HPDE6-E6E7 (cell line): ENCODE measurements around the gene SETBP1.
A peak's percentile ranks its signal among the peaks of the same experiment; 100 is the strongest.

Experiments
- DNase-seq: peaks from one replicate; pipeline ENCODE4 v3.0.0; 2011; ENCODE audit warnings: missing footprints; ENCODE audit errors: extremely low spot score

The SETBP1 gene

DNA sequence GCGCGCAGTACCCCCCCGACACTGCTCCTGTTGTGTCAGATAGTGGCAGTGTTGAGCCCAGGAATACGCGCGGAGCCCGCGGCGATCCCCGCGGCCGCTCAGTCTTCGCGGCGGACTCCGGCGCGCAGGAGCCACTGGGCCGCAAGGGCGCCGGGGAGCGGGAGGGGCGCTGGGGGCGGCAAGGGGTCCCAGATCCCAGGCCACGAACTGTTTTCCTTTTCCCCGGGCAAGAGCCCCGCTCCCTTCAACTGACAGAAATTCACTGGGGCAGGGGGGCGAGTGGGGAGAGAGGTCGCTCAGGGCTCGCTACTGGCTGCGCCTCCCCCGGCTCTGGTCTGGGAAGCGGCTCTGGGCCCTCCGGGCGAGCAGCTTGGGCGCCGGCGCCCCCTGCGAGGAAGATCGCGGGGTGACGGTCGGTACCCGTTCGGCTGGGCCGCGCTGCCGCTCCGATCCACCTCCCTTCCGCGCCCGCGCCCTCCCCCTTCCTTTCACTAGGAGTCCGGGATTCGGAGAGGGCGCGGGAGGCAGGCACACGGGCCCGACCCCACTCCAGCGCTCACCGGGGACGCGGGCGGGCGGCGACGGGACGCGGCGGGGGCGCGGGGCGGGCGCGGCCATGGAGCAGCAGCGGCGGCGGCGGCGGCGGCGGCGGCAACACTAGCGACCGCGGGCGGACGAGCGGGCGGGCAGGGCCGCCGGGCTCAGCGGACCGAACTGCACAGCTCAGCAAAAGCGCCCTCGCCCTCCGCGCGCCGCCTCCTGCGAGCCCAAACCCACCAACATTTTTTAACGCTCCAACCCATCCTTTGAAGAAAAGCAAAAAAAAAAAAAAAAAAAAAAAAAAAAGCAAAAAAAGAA, 1.4 kb upstream of the SETBP1 start:
- peak; percentile 87 for DNase-seq

DNA sequence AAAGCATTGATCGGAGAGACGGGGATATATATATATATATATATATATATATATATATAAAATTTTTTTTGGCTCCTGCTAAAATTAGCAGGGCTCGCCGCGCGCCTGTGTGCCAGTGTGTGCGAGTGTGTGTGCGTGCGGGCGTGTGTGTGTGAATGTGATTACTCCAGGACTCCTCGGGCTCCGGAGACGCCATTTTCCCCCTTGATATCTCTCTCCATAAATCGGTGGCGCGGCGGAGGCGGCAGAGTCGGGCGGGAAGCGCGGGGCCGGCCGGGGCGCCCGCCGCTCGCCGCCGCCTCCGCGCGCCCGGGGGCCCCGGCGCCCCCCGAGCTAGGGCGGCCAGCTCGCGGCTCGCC, 795 bp upstream of the SETBP1 start:
- no peak for DNase-seq

DNA sequence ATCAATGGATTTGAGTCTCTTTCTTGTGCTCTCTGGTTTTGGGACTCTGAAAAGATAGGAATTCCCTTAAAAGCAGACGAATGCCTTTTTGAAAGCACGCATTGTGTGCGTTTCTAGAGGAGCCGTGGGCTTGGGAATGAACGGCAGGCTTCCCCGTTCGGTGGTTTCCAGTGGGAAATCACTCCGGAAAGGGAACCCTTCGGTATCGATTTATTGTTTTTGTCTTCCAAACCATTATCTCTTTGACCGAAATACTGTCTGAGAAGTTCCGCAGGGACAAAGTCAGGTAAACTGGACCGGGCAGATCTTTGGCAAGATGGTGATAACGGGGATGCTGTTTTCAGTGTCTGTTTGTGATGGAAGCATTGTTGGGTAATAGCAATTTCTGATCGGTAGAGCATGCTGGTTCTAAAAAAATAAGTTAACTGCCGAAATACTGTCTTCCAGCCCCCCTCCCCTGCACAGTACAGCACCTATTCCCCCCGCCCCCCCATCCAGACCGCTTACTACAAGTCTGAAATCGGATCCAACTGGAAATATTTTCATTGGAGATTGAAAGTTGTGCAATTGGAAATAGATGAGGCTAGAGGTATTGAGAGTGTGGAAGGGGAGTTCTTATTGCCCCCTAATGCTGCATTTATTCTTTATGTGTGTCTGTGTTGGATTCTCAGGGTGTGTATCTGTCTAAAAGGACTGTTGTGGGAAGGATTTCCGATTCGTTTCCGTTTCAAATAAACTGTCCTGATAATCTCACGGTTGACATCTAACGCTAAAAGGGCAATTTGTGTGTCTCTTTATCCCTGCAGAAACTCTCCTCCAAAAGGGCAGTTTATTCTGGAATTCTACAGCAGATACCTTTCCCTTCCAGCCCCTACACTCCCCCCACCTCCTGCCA, 635 bp downstream of the SETBP1 start:
- DNase-seq: no peak

DNA sequence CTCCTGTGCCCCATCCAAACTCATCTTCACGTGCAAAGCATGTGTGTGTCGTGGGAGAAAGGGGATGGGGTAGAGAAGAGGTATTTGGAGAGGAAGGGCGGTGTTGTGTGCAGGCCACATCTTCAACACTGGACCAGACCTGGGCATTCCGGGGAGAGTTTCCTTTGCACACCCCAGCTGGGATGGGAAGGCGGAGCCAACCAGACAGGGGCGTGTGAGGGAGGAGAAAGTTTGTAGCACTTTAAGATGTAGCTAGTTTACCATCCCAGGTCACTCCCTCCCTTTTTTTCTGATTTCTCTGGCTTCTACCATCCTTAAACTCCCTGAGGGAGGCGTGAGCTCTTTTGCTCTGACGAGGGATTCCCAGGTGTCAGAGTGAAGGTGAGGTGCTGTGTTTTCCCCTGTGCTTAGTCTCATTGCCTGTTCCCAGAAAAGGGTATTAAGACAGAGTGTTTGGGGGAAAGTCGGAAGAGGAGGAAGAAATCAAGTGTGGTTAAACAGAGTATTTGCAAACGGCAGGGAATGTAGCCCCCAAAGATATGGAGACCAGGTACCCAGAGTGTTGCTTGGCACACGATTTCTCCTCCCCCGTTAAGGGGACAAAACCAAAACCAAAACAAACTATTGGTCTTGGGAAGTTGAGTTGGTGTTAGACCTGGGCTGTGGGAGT, 1.6 kb downstream of the SETBP1 start:
- DNase-seq: no peak

DNA sequence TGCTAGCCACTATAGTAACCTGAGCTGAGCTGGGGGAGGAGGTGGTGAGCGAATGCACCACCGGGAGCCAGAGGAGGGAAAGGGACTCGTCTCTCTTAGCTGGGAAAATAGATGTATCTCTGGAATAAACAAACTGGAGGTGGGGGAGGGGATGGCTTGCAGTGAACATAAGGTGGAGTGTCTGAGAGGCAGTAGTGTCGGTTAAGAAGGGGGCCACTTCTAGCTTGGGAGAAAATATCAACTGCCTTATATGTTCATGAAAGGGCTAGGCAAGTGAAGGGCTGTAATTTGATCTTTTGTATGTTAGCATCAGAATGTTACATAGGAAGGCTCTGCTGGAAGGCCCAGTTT, 2.2 kb downstream of the SETBP1 start:
- DNase-seq: no peak

DNA sequence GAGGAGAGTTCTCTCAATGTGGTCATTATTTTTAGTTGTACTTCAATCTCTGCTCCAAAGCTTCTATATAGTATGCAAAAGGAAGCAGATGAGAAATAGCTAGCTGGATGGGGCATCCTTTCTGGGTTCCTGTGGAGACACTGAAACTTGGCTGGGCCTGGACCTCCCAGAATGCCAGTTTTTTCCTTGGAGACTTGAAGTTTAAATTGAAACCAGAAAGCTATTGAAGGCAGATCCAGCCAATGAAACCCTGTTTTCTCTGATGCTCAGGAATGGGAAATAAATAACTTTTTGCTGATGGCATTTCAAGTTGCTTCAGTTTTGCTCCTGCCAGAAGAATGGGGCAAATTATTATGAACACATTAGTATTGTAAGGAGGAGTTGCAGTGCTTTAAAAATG, 2.9 kb downstream of the SETBP1 start:
- no peak for DNase-seq

DNA sequence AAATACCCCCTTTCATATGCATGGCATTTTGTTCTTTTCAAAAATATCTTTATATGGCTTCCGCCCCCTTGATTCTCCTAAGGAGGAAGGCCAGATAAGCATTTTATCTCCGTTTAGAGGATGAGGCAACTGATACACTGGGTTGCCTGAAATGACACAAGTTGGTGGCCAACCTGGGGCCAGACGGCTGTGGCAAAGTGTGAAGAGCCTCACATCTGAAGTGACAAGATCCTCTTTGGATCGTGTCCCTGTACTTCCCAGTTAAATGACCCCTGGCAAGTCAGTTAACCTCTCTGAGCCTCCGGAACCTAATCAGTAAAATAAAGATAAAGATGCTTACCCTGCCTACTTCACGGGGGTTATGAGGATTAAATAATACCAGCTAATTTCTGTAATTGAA, 4.6 kb downstream of the SETBP1 start:
- DNase-seq: no peak

DNA sequence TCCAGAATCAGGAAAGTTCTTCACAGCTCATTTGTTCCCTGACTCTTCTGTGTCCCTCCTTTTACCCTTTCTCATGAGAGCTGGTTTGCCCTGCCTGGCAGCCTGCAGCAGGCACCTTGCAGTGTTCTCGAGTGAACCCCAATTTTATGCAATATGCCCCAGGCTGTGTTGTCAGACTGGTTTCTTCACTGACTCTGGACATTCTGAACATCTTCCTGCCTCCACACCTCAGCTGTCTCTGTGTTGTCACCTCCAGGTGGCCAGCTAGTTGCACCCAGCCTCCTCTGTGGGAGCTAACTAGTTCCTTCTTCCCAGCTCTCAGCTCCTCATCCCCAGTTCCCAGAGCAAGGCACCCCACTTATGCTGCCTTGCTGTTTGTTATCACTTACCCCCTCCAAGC, 5.5 kb downstream of the SETBP1 start:
- DNase-seq: no peak

DNA sequence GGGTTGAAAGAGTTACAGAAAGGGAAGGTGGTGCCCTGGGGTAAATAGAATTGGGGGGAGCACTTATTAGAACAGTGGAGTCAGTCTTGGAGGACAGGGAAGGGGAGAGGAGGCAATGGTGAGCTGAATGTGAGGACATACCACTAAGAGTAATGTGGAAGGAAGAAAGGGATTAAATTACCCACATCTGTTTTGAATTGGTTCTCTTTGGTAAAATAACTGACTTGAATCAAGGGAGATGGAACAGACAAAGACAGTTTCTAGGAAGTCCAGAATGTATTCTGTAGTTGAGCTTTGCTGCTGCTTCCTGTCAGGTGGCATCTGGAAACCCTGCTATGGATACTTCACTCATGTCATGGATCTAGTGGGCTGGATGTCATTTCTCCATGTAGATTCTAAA, 6.7 kb downstream of the SETBP1 start:
- no peak for DNase-seq

DNA sequence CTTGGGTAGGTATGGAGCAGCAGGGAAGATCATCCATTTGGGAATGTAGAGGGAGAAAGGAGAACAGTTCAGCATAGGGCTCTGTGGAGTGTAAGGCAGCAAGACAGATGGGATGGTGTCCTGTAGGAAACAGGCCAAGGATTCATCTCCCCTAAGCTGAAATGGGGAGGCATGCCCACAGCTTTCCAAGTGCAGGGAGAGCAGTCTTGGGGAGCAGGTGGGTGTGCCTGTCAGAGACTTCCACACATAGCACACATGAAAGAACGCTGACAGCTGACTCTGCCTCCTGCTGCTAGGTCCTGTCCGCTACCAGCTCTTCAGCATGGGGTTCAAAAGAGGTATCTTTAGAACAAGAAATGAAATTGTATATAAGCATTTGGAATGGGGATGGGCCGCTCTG, 9.0 kb downstream of the SETBP1 start:
- DNase-seq: no peak

DNA sequence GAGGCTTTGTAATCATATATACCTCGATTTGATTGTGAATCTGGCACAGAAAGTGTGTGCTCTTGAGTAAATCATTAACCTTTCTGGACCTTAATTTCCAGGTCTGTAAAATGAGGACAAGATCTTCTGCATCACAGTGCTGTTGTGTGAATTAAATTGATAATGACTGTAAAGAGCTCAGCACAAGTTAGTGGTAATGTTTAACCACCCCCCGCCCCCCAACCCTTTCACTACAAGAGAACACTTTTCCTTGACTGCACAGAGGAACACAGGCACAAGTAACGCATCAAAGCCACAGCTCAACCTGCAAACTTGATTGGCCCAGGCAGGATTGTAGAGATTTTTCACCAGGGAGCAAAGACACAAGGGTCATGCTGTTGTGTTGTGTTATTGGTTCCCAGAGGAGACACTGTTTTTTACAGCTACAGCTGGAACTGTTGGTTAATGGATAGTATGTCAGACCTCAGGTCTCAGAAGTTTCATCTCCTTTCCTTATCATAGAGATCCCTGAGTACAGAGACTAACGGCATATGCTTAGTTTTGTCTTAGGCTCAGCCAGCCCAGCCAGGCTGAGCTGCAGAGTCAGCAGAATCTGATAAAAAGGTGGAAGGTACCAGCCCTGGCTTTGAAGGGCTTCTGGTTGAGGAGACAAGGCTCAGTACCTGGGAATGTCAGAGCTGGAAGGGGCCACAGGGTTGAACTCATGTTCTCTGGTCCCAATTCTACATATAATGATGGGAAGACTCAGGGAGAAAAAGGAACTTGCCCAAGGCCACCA, 10.6 kb downstream of the SETBP1 start:
- no peak for DNase-seq

DNA sequence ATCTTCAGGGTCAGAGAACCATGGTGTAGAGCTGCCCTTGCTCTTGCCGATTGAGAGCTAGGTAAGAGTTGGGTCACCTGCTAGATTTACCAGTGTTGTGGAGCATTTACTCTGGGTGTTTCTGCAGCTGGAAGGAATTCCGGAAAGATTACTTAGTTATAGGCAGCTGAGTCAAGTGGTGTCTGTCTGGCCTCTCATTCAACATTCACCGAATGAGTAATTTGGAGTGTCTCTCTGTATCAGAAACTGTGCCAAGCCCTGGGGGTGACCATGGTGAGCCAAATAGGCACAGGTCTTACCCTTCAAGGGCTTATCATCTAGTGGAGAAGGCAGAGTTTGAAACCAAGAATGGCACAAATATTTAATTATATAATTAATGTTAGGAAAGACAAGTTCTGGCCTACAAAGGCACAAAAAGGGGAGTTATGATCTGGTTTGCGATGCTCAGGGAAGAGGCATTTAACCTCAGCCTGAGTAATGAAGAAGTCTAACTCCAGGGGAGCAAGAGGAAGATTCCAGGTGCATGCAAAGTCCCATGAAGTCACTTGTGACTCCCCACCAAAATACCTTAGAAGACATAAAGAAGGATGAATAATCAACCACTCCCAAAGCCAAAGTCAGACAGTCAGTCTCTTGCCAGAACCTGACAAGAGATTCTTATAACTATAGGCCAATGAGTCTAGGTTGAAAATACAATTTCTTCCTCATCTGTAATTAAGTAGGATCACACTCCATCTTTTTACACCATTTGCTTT, 12.5 kb downstream of the SETBP1 start:
- DNase-seq: peak; percentile 65

DNA sequence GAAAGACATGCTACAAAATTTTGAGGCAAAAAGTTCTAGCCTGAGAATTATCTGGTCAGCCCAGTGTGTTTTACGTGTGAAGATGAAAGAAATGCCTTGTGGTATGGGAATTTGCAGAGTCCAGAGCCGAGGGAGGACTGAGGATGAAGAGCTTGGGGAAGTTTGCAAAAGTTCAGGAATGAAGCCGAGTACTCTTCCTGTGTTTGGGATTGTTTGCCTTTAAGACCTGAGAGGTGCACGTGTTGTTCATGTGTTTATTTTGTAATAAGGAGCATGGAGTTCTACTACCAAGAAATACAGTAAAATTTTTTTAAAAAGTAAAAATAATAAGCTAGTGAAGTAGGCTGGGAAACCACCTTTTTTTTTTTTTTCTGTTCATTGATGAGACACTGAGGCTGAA, 14.8 kb downstream of the SETBP1 start:
- no peak for DNase-seq

DNA sequence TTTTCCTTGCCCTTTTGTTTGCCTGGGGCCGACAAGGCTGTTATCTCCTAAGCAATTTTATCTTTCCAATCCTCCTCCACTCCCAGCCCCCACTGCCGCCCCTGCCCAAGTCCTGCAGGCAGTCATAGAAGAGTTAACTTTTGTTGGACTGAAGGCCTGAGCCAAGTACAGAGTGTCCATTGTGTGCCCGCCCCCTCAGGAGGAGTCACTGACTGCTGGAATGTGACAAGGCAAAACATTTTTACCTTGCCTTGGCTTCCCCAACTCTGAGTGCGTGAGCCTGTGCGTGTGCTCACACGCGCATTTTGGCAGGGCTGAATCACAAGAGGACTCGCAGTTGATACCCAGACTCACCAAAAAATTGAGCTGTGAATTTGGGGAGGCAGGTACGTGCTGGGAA, 16.2 kb downstream of the SETBP1 start:
- DNase-seq: no peak

DNA sequence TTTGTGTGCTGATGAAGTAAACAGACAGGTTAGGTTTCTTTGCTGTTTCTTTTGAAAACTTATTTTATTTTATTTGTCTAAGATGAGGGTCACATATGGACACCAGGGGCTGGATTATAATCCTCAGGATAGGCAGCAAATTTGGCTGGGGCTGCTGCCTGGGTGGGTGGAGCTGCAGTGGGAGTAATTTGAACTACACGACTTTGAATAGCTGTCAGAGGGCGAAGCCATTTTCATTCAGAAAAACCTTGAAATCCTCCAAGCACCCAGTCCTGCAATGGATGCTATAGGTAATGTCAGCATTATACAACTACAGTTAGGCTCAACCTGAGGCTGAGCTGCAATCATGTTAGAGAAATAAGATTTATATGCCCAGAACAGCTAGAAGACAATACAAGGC, 16.6 kb downstream of the SETBP1 start:
- no peak for DNase-seq

DNA sequence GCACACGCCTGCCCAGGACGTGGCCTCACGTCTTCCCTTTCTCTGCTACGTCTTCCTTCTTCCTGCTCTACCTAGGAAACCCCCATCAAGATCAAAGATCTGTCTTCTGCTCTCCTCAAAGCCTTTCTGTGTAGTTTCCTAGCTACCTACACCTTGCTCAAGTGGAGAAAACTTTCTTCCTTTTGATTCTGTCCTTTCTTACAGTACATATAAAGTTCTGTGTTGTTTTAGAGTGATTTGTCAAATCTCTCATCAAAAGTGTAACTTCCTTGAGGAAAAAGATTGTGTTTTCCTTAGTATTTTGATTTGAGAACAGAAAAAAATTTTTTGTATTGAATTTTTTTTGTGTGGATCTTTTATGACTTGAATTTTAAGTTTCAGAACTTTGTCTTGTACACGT, 17.8 kb downstream of the SETBP1 start:
- no peak for DNase-seq

DNA sequence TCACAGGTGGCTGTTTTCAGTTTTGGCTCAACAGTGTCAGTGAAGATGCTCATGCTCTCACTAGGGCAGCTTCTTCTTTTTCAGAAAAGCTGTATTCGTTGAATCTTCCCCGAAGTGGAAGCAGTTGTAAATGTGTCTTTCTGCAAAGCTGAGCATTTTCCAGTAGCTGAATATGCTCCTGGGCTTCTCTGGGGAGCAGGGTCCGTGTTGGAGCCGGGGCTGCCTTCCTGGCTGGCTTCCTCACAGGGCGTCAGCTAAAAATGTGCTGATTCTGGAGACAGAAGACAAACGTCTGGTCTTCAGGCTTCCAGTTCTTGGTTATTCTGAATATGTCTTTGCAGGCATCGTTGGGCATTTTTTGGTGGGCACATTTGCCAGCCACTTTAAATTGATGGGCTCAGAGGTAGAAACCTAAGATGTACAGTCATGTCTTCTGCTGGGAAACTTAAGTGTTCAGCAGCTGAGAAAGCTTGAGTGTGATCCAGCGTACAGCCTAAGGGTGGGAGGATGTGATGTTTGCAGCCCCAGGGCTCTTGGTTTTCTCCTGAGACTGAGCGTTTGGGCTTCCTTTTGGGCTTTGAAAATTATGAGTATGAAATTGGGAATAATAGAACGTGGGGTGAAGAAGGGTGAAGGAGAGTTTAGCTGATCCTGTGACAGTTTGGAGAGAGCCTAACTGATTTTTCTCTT, 19.0 kb downstream of the SETBP1 start:
- DNase-seq: no peak

DNA sequence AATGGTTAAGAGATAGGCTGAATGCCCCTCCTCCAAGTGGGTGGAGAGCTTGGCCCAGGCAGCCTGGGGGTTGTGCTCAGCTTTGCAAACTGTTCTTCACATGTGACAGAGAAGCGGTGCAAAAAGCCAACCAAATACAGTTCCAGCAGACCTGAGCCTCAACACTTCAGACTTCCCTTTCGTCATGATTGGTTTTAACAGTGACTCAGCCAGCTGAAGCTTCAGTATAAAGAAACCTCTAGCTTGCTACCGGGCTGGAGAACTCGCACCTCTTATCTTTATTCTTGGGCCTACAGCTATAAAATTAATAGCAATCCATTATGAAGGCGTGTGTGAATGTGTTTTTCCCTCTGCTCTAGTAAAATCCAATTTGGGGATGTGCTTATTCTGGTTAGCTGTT, 20.0 kb downstream of the SETBP1 start:
- no peak for DNase-seq

DNA sequence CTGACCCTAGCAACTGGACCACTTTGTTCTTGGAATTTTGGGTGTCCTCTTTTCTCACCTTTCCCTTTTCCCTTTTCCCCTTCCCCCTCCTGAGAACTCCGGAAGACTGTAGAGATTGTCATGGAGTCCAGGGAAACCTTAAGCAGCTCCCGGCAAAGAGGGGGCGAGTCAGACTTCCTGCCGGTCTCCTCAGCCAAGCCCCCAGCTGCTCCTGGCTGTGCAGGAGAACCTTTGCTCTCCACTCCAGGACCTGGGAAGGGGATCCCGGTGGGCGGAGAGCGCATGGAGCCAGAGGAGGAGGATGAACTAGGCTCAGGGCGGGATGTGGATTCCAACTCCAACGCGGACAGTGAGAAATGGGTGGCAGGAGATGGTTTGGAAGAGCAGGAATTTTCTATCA, 20.5 kb downstream of the SETBP1 start:
- no peak for DNase-seq

DNA sequence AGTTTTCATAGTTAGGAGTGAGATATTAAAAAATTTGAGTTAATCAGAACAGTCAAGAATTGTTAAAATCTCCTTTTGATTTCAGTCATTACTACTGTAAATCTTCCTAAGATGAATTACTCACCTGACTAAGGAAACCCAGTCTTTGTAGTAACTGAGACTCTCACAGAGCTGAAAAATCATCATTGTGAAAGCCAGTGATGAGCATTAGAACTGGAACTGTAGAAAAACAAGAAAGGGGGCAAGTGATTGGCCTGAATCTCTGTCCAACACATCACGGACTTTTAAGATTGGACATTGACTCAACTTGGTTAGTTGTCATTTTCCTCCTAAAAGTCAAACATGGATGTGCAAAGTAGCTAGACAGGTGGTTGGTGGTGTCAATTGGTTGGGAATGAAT, 21.9 kb downstream of the SETBP1 start:
- no peak for DNase-seq
